K562 (cell line): Measurements from ENCODE around the gene KCNB1. TPM values are rescaled to one million over a fixed set of nuclear protein-coding genes. Genes with fewer than 3 reads are reported as not detected.
A peak's percentile ranks its signal among the peaks of the same experiment; 100 is the strongest.

ENCODE experiments used
- ATAC-seq: fragments of 200-7000 bp; cut with Tn5 transposase; 3 replicates; pipeline ENCODE4 v1.9.1; 2020; ENCODE audit warnings: moderate library complexity
- BruUV-seq: library from RNA; stranded (reverse); fragments of 400-500 nt; replicated peaks from 2 replicates; lab custom pipeline; 2021; lab: Mats Ljungman, UMichigan
- CTCF ChIA-PET: fragments of 300-600 bp; formaldehyde crosslinking; extraction: SDS; loops from one replicate; lab custom pipeline; 2021; ENCODE audit warnings: low intra/inter-chr PET ratio; lab: Yijun Ruan, JAX
- POLR2A ChIA-PET: fragments of 300-600, 350-650 bp; sonication (Branson Sonifier 250); formaldehyde crosslinking; extraction: SDS; loops from one replicate; lab custom pipeline; 2021; ENCODE audit warnings: antibody characterized with exemption, inconsistent platforms; lab: Yijun Ruan, JAX
- DNase-seq, 4 experiments: peaks; one replicate each; pipeline versions ENCODE4 v3.0.0 to v3.0.0-alpha.2; 2011 to 2018; ENCODE audit warnings: low spot score in 3 of 4, mixed read lengths in 3 of 4; ENCODE audit errors: extremely low read depth in 1 of 4
- FAIRE-seq: peaks from 2 replicates; lab custom pipeline; 2011; peaks lifted over from hg19 to GRCh38; lab: Jason Lieb, UNC
- H2AFZ ChIP-seq: 2 replicates; pipeline ENCODE4 v1.6.0; 2011; ENCODE audit warnings: low read depth, low read length, control low read depth, inconsistent platforms
- H3K27ac ChIP-seq: fragments of 200-600 bp; 3 replicates; pipeline ENCODE4 v1.8.0; 2011; ENCODE audit warnings: low read depth, mild to moderate bottlenecking, control low read depth, inconsistent platforms, low read length, moderate library complexity, mixed read lengths; ENCODE audit errors: extremely low read depth
- H3K27me3 ChIP-seq, 2 experiments: fragments of 300-600 bp in 1 of 2; 2 replicates in 1 of 2; 3 replicates in 1 of 2; pipeline versions ENCODE4 v1.6.0 to v1.8.0; 2011; ENCODE audit warnings: inconsistent platforms in 2 of 2, low read length in 2 of 2, mild to moderate bottlenecking in 1 of 2, mixed read lengths in 1 of 2, moderate library complexity in 1 of 2; ENCODE audit not compliant: control insufficient read depth in 2 of 2, insufficient read depth in 2 of 2
- H3K36me3 ChIP-seq: fragments of 300-600 bp; 3 replicates; pipeline ENCODE4 v1.8.0; 2011; ENCODE audit warnings: mild to moderate bottlenecking, low read length, inconsistent platforms; ENCODE audit not compliant: control insufficient read depth, insufficient read depth
- H3K4me1 ChIP-seq, 2 experiments: fragments of 200-600 bp in 1 of 2; replicated peaks in 1 of 2; 2 replicates in 1 of 2; 3 replicates in 1 of 2; pipeline versions ENCODE4 v1.5.1 to v1.8.0; 2011; ENCODE audit warnings: inconsistent platforms in 2 of 2, low read length in 2 of 2, mild to moderate bottlenecking in 1 of 2, mixed read lengths in 1 of 2, moderate library complexity in 1 of 2; ENCODE audit not compliant: control insufficient read depth in 2 of 2, insufficient read depth in 2 of 2
- H3K4me2 ChIP-seq: 2 replicates; pipeline ENCODE4 v1.6.1; 2011; ENCODE audit warnings: low read length, control low read depth, inconsistent platforms, mixed read lengths; ENCODE audit not compliant: insufficient read depth
- H3K4me3 ChIP-seq: fragments of 200-600 bp; sonication (generic), shearing (Covaris generic); 2 replicates; pipeline ENCODE4 v1.5.1; 2016; ENCODE audit warnings: control low read depth, inconsistent platforms
- H3K79me2 ChIP-seq: fragments of 200-600 bp; 3 replicates; pipeline ENCODE4 v1.8.0; 2011; ENCODE audit warnings: low read length, inconsistent platforms; ENCODE audit not compliant: control insufficient read depth, insufficient read depth
- H3K9ac ChIP-seq, 2 experiments: 2 replicates each; pipeline versions ENCODE4 v1.6.0 to v1.6.1; 2011; ENCODE audit warnings: low read depth in 2 of 2, low read length in 2 of 2, control low read depth in 1 of 2, inconsistent platforms in 1 of 2, mild to moderate bottlenecking in 1 of 2, mixed read lengths in 1 of 2; ENCODE audit not compliant: insufficient read depth in 1 of 2
- H3K9me1 ChIP-seq: one replicate; pipeline ENCODE4 v1.6.0; 2011; ENCODE audit warnings: inconsistent platforms, mild to moderate bottlenecking, low read length, moderate library complexity; ENCODE audit not compliant: control insufficient read depth, insufficient read depth
- H3K9me3 ChIP-seq: replicated peaks from 2 replicates; pipeline ENCODE4 v1.5.1; 2011; ENCODE audit warnings: low read depth, low read length, inconsistent platforms; ENCODE audit not compliant: control insufficient read depth, insufficient read depth
- H4K20me1 ChIP-seq: replicated peaks from 2 replicates; pipeline ENCODE4 v1.6.1; 2011; ENCODE audit warnings: low read length, inconsistent platforms, mixed read lengths; ENCODE audit not compliant: control insufficient read depth, insufficient read depth
- ASH1L ChIP-seq: fragments of 450-650 bp; IDR thresholded peaks from 2 replicates; pipeline ENCODE4 v1.6.1; 2018; ENCODE audit warnings: borderline replicate concordance, mild to moderate bottlenecking, low read depth; ENCODE audit not compliant: partially characterized antibody
- JUNB ChIP-seq: fragments of 450-650 bp; formaldehyde crosslinking; conservative IDR thresholded peaks from 2 replicates; pipeline ENCODE4 v1.4.0; 2020; ENCODE audit warnings: mild to moderate bottlenecking
- NFRKB ChIP-seq: fragments of 450-650 bp; IDR thresholded peaks from 2 replicates; pipeline ENCODE4 v1.6.1; 2016; ENCODE audit warnings: low read depth
- USF1 ChIP-seq: sonication (generic); formaldehyde crosslinking; IDR thresholded peaks from 2 replicates; pipeline ENCODE4 v1.9.0; 2022; ENCODE audit warnings: mild to moderate bottlenecking, missing genetic modification reagents
- ZNF121 ChIP-seq: sonication (generic); formaldehyde crosslinking; conservative IDR thresholded peaks from 2 replicates; pipeline ENCODE4 v1.8.0; 2022; ENCODE audit warnings: missing genetic modification reagents
- WGBS: fragments of 100-300 bp; shearing (Covaris generic); methylation state at CpG from one replicate; pipeline ENCODE4 v1.1.6; 2016; ENCODE audit warnings: low coverage, mixed read lengths; ENCODE audit not compliant: insufficient coverage; ENCODE audit errors: missing lambda C conversion rate; 5-methylcytosine and 5-hydroxymethylcytosine counted together
- in situ Hi-C: fragments of 300-500 bp; cut with MboI; formaldehyde crosslinking; loops from 4 replicates; pipeline ENCODE4 v1.15.0; 2018; ENCODE audit warnings: inconsistent platforms, mixed read lengths
- intact Hi-C: fragments of 100-400 bp; cut with micrococcal nuclease; formaldehyde crosslinking; loops from 2 replicates; pipeline ENCODE4 v1.14.2; 2022
- polyA plus RNA-seq, 8 experiments: library from polyadenylated mRNA; depleted of rRNA in 4 of 8; stranded (reverse) in 5 of 8; unstranded in 3 of 8; fragments of >200 nt; fragmentation: Nextera tagmentation in 2 of 8; fragmentation: Illumina TruSeq in 1 of 8; extraction: Ambion mirVana in 2 of 8; extraction: Trizol in 1 of 8; gene quantifications; 2 replicates each; pipeline versions ENCODE4 v1.2.1 to v1.2.3, GENCODE V29; 2011 to 2014; ENCODE audit warnings: inconsistent platforms in 1 of 8, missing spikeins in 1 of 8
- total RNA-seq, 7 experiments: library from RNA; depleted of rRNA in 6 of 7; stranded (reverse); fragments of >200 nt in 6 of 7; fragmentation: Illumina TruSeq in 2 of 7; extraction: Trizol in 2 of 7; gene quantifications; 2 replicates each; pipeline versions ENCODE4 v1.2.1 to v1.2.3, GENCODE V29; 2011 to 2021; ENCODE audit warnings: low replicate concordance in 1 of 7

KCNB1 gene
- total and polyA plus RNA-seq, 9 of the 15 experiments (the other 6 are each of a cell fraction or from before 2014, with no cell fraction given): 0.01 to 0.06 TPM; not detected in 7

- DNase-seq (no peak), FAIRE-seq (no peak)
- Histone ChIP-seq H3K4me1 (no peaks in the 10 kb centered on the region), H3K36me3 (no peaks in the 10 kb centered on the region), H3K27me3 (peaks cover 12 to 53% of the 10 kb centered on the region in 2 experiments; a peak in 4 of 5 replicates), H3K9ac (no peak overlapping the region)
- CTCF ChIA-PET: no interaction called here
- WGBS: 2% methylated on average over 3 of the region's 6 CpGs
- TF ChIP-seq ASH1L (no peak), JUNB (CRISPR knock-in tag) (no peak), NFRKB (no peak)
- TF ChIP-seq, all 486 proteins: peak for 0
- in situ Hi-C loops: no loop called here
- Histone ChIP-seq H3K9me1 (no peaks in the 10 kb centered on the region), H3K79me2 (no peaks in the 10 kb centered on the region), H3K27ac (no peak overlapping the region), H3K9me3 (no peaks in the 10 kb centered on the region), H4K20me1 (0 out of 2 replicates have a peak, but pooled peaks cover 4% of the 10 kb centered on the region), H3K4me3 (no peak overlapping the region), H3K4me2 (no peak overlapping the region), H2AFZ (no peak overlapping the region)
- no peak for ATAC-seq
- intact Hi-C loops: loop anchor here (5.0 kb wide), 1 partner anchor 48 kb away; no protein-coding TSS in a partner anchor
- POLR2A ChIA-PET: no interaction called here
- BruUV-seq: no TSS peak
These were observed 102.1 kb downstream of the KCNB1 start for GRCh38 chr20:49380337-49380780.

GRCh38 chr20:49379338-49379737, 103.1 kb downstream of the KCNB1 start:
- H4K20me1 ChIP-seq: 0 out of 2 replicates have a peak, but pooled peaks cover 4% of the 10 kb centered on the region
- in situ Hi-C loops: no loop called here
- ChIA-PET POLR2A (interaction anchor here (0.6 kb wide), 2 partner anchors 9 to 47 kb away, joined by 3 read pairs; no protein-coding TSS in a partner anchor), CTCF (interaction anchor here (0.6 kb wide), 1 partner anchor 256 kb away, joined by 3 read pairs; no protein-coding TSS in a partner anchor)
- H3K4me3 ChIP-seq: no peak overlapping the region
- H3K9me1 ChIP-seq: no peaks in the 10 kb centered on the region
- H3K36me3 ChIP-seq: no peaks in the 10 kb centered on the region
- no peak for FAIRE-seq
- H3K4me1 ChIP-seq: no peaks in the 10 kb centered on the region
- H3K27me3 ChIP-seq: peaks cover 19 to 58% of the 10 kb centered on the region in 2 experiments; a peak in 4 of 5 replicates
- no peak overlapping the region for H2AFZ ChIP-seq
- no peak overlapping the region for H3K27ac ChIP-seq
- 0% methylated on average over 7 of the region's 7 CpGs for WGBS
- no peak for DNase-seq
- ATAC-seq: no peak
- TF ChIP-seq ZNF121: peak; percentile 78
- TF ChIP-seq USF1 (CRISPR knock-in tag): no peak
- no peak overlapping the region for H3K9ac ChIP-seq
- BruUV-seq: no TSS peak
- intact Hi-C loops: no loop called here
- no peak overlapping the region for H3K4me2 ChIP-seq
- H3K9me3 ChIP-seq: no peaks in the 10 kb centered on the region
- no peaks in the 10 kb centered on the region for H3K79me2 ChIP-seq
